Right hindlimb (tissue), 1 donor: Measurements from ENCODE around the gene TEF.

Source experiments
- DNase-seq: peaks from one replicate; pipeline ENCODE4 v3.0.0-alpha.2; 2018

TEF gene

DNA sequence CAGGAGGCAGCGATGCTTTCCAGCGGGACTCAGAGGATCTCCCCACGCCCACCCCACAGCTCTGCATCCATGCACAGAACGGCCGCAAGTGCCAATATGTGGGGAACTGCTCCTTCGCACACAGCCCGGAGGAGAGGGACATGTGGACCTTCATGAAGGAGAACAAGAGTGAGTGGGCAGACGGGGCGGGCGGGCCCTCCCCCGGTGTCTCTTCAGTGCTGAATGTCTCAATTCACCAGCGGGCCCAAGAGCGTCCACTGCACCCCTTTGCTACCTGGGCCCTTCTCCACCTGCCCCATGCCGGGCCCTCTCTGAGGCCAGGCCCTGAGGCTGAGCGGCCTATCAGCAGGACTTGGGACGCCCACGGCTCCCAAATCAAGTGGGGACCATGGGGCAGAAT is 25.8 kb upstream of the TEF start:
- no peak for DNase-seq

DNA sequence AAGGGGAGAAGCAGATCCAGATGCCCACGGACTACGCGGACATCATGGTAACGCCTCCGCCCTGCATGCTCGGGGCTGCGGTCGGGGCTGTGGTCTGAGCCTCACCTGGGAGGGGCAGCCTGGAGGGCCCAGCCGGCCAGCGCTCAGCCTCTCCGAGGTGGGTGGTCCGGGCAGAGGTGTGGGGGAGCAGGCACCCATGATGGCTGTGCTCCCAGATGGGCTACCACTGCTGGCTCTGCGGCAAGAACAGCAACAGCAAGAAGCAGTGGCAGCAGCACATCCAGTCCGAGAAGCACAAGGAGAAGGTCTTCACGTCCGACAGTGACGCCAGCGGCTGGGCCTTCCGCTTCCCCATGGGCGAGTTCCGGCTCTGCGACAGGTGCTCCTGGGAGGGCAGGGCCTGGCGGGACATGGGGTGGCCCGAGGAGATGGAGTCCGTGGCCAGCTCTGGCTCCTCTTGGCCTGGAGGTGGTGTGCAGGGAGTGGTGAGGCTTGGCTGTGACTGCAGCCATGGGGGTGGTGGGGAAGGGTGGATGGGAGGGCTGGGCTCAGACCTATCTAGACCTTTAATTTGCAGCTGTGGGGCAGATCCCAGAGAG is 25.2 kb upstream of the TEF start:
- no peak for DNase-seq

DNA sequence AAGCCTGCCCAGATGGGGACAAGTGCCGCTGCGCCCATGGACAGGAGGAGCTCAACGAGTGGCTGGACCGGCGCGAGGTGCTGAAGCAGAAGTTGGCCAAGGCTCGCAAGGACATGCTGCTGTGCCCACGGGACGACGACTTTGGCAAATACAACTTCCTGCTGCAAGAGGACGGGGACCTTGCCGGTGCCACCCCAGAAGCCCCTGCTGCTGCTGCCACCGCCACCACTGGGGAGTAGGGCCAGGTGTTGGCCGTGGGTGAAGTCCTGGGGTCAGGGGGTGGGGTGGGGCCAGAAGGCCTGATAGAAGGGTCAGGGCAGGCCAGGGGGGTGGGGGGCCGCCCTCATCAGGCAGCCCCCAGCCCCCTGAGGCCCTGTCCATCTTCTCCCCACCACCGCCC is 24.6 kb upstream of the TEF start:
- DNase-seq = no peak

DNA sequence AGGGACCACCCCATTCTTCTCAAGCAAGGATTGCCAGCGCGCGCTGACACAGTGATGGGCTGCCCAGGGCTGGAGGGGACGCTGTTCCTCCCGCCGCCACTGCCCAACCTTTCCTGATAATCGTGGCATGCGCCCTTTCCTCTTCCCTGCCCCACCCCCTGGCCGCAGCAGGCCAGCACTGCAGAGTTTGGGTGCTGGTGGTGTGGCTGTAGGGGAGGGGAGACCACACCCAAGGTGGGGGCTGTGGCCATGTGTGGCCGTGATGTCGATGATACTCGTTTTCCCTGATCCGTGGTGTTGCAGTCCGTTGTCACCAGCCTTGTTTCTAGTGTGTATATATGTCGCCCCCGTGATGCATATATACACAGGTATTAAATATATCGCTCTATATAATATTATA is 22.8 kb upstream of the TEF start:
- no peak for DNase-seq

DNA sequence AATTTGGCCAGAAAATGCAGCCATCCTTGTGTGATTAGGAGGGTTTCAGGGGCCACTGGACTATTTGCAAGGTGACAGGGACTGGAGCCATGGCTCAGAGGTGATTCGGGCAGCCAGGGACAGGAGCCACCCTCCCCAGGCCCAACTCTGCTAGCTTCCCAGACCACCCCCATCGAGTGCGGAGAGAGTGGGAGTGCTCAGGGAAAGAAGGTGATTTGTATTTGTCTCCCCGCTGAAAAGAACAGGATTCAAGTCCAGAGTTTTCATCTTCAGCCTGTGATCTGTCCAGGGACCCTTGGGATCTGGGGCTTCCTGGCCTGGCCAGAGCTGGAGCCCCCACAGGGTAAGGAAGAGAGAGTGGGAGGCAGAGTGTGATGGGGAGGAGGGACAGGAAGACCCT is 22.4 kb upstream of the TEF start:
- DNase-seq = no peak

DNA sequence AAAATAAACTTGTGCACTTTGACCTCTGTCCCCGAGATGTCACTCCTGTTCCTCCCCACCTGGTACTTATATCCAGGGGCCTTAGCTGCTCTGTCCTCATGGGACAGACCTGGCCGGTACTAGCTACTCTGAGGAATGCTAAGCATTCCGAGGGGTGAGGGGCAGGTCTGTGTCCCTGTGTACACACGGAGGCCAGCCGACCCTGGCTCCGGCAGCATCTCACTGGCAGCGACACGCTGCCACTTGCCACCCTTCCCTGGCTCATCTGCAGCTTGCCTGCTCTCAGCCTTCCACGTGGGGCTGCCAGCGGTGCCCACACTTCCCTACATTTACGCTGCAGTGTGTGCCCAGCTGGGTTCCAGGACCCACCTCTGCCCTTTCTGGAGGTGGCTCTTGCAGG is 21.6 kb upstream of the TEF start:
- no peak for DNase-seq

DNA sequence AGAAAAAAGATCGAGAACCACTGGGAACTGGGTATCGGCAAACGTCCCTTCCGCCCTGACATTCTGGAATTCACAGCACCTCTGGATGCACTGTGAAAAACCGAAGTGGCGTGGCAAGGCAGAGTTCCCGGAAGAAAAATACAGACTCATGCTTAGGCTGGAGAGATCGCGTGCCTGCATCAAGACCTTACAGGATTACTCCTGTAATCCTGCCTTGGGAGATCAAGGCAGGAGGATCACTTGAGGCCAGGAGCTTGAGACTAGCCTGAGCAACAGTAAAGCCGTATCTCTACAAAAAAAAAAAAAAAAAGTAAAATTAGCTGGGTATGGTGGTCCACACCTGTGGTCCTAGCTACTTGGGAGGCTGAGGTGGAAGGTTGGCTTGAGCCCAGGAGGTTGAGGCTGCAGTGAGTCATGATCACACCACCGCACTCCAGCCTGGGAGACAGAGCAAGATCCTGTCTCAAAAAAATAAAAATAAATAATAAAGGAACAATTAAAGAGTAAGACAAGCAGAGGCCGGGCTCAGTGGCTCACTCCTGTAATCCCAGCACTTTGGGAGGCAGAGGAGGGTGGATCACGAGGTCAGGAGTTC is 19.9 kb upstream of the TEF start:
- DNase-seq = no peak

DNA sequence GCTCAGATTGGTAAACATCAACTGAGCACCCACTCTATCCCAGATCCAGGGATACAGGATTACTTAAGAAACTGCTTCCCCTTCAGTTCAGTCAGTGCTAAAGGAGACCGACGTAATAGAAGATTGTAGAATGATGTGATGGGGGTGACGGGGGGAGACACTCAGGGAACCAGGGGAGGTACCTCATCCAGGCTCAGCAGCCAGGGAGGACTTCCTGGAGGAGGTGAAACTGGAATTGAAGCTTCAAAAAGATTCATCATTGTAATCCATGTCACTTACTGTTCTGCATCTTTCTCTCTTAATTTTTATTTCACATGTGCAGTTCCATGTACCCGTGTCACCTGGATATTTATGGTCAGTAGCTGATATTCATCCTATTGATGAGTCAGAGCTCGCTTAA is 19.1 kb upstream of the TEF start:
- DNase-seq = no peak

DNA sequence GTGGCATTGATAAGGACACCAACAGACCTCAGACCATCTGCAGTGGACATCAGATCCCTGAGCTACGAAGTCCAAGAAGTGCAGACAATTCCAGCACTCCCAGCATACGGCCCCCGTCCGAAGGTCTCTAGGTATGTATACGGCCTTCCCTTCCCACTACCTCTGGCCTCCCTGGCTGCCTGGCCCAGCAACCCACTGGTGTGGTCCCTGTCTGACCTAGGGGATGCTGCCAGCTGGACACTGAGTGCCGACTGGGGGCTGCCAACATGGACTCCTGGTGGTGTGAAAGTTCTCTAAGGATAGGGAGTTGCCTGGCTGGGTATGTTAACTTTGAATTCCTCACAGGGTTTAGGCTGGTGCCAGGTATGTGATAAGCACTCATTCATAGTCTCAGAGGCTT is 17.5 kb upstream of the TEF start:
- no peak for DNase-seq

DNA sequence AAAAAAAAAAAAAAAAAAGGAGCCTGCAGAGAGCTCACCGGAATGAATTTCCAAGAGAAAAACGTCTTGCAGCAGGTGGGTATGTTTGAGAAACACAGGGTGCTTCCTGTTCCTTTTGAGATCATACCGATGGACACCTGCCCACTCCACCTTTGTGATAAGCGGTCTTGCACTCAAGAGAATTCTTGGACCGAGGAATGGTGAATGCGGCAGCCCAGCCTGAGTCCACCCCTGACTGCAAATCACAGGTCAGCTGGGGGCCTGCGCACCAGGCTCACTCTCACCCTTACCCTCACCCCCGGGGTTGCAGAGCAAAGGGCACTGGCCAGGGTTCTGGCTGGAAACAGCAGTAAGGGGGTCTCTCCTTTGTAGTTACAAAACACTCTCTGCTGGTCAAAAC is 16.8 kb upstream of the TEF start:
- DNase-seq = no peak

DNA sequence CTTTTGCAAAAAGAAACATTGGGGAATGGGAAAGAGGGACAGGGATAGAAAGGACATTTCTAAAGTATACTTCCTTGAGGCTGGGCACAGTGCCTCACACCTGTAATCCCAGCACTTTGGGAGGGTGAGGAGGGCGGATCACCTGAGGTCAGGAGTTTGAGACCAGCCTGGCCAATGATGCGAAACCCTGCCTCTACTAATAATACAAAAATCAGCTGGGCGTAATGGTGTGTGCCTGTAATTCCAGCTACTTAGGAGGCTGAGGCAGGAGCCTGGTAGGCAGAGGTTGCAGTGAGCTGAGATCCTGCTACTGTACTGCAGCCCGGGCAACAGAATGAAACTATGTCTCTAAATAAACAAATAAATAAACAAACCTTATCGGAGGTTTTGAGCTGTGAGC is 16.3 kb upstream of the TEF start:
- DNase-seq = no peak

DNA sequence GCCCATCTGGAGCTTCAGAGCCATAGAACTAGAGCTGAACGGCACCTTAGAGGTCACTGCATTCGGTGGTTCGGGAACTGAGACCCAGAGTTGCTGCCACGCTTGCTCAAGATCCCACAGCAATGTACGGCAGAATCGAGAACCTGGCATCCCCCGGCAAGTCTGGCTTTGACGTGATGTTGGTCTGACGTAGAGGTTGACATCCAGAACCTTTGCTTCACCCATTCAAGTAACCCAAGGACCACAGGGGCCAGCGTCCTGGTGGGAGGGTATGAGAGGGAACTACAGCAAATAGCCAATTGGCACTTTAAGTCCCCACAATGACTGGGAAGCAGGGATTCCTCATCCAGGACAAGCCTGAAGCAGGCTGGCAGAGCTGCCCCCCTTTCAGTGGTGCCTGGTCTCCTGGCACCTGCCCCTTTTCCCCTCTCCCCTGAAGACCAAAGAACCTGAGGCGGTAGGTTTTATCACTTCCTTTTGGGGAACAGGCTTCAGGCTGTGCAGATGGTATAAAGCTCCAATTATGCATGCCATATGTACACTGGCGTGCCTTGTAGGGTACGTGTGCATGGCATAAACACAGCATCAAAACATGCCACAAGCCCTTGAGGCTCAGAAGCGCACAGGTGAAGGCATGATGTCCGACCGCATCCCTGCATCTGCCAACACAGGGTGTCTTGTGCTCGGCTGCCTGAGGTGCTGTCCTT is 15.3 kb upstream of the TEF start:
- DNase-seq = no peak

DNA sequence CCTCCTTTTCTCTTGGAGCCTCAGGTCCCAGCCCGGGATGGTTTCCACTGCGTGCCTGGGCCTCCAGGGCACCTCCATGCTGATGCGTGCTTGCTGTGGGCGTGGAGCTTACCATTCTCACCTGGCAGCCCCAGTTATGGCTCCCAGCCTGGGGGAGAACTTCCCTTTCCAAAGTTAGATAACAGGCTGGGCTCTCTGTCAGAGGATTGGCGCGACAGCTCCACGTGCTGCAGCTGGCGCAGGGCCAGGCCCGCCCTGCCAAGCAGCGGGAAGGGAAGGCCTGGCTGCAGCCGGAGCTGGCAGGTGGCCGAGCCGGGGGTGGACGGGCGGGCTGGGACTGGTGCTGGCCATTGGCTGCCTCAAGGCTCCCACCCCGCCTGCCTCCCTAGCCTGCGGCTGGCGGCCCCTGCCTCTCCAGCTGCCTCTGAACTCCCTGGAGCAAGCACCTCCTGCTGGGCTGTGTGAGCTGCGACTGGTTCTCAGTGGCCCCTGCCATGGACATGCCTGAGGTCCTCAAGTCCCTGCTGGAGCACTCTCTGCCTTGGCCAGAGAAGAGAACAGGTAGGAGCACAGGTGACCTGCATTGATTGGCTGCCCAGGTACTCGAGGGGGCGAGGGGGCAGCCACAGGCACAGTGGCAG is 14.6 kb upstream of the TEF start:
- peak; percentile 97 for DNase-seq

DNA sequence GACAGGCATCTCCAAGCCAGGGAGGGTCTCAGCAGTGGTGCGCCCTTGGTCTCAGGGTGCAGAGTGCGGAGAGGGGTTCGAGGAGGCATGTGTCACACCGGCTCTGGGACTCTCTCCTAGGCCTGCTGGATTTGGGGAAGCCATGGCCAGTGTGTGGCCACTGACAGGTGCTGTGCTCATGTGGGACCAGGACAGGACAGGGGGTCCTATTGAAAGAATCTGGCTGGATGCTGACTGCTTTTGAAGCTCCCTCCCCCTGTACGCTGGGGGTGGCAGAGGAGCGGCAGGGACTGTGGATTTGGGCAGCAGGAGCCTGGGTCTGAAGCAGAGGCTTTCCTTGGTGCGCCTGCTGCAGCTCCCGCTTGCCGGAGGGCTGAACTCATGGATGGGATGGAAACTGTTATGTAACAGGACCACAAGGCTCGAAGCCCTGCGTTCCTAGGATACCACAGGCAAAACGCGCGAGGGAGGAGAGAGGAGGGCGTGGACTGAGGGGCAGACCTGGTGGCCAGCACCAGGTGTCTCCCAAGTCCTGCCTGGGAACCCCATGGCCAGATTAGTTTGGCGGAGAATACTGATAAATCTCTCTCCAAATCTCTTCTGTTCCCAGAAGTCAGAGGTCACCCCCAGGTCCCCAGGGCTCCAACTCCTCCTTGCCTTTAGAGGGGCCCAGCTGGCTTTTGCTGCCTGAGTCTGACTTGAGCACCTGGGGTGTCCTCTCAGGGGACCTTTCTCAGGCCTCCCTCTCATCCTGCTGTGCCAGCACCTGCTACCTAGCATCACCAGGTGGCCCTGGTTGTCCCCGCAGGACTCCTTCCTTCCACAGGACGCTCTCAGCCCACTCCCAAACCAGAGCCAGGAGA is 13.8 kb upstream of the TEF start:
- peak; percentile 52 for DNase-seq

DNA sequence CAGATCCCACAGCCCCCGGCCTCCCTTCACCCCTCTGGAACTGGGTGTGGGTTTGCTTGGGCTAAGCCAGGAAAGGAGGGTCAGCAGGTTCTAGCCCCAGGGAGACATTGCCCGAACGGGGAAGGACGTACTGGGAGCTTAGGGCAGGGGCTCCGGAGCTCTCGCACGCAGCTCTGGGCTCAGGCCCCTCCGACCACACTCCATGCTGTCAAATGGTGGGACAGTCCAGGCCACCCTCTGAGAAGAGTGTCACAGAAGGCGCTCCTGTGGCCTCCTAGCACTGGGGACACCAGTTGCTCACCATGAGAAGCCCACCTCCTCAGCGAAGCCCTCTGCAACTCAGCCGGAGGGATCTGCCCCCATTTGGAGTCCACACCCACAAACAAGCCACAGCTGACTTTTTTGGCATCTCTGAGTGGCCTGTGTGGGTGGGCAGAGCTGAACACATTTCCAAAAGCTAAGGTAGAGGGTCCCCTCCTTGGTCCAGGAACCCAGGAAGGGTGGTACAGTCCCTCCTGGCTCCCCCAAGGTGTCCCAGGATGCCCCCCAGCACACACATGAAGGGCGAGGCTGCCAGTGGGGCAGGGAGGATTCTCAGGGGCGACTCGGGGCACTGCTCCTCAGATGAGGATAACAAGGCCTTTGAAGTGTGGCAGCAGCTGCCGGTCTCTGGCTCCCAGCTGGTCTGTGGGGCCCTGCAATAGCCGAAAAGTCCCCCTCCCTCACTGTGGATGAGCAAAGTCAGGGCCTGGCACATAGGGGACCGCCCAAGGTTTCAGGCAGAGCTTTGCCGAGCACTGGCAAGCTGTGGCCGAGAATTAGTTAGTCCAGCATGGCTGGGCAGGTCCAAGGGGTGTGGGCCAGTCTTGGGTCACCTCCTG is 13.0 kb upstream of the TEF start:
- peak; percentile 75 for DNase-seq

DNA sequence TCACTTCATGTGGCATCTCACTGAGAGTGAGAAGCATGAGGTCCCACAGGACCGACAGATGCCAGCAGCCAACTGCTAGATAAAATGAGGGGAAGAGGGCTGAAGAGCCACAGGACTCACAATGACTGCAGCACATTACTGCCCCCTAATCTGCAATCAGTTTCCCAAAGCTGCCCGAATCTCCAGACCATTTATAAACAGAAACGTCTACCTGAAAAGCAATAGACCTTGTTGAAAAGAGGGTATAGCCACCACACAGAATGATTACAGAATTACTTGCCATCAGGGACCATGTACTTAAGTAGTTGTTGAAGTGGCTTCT is 12.4 kb upstream of the TEF start:
- DNase-seq = no peak

DNA sequence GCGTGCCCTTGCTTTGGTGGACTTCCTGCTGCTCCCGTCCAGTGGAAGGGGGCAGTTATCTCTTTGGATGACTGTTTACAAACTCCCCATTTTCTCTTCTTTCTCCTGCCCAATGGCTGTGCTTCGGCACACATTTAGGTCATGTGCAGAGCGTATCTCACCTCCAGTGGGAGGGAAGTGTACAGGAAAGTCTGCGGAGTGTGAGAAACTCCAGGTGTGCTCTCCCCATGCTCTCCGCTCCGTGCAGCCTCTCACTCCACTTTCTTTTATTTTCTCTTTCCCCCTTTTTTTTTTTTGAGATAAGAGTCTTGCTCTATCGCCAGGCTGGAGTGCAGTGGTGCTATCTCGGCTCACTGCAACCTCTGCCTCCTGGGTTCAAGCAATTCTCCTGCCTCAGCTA is 11.9 kb upstream of the TEF start:
- no peak for DNase-seq

DNA sequence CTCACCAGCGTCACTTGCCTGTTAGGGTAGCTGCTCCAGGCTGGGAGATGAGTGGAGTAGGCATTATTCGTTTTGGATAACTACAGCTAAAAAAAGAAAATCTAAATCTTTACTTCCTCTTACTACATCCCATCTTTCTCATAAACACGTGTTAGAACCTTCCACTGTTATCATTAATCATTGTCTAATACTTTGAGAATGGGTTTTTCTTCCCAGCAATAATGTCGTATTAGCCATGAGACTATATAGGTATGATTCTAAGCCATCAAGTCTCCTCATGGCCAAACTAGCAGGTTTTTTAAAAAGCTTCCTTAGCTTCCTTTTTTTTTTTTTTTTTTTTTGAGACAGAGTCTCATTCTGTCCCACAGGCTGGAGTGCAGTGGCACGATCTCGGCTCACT is 3.9 kb upstream of the TEF start:
- DNase-seq = no peak

DNA sequence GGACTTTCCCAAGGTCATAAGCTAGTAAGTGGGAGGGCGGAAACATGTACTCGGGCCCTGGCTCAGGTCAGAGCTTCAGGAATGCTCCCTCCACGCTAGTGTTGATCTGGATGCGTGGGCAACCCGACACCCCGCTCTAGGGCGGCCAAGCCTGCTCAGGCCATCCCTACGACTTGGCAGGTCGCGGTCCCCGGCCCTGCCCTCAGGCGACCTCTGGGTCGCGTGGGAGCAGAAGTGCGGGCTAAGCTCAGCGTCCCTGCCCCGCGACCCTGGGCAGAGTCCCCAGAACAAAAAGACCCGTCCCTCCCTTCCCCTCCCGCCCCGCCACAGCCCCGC is 781 bp upstream of the TEF start:
- DNase-seq = no peak

DNA sequence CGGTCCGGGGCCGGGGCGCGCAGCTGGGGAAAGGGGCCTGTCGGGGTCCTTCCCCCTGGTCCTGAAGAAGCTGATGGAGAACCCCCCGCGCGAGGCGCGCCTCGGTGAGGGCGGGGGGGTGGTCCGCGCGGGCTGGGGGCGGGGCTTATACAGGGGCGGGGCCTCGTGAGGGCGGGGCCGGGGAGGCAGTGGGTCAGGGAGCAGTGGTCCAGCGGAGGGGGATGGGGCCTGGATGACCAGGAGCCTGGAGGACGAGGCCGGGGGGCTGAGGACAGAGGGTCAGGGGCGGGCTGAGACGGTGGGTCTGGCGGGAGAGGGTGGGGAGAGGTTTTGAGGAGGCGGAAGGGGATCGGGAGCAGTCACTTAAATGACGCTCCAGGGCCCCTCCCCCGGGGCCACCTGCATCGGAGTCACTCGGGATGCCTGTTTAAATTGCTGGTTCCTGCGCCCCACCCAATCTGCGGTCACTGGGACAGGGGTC is 396 bp downstream of the TEF start:
- DNase-seq = no peak

DNA sequence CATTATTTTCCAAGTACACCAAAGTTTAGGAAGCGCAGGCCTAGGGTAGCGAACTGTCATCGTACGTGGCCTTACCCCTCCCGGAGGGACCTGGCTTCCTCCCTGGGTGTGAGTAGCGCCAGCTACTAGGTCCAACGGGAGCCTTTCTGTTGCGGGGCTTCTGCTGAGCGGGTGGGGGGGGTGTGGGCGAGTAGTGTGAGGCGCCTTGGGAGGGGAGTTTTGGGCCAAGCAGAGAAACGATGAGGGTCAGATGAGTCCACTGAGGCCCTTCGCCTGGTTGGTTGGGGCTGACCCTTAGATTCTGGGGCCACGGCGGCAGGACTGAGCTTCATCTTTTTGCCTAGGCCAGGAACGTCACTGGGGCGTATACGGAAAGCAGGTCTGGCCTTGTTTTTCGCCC is 868 bp downstream of the TEF start:
- DNase-seq = no peak

DNA sequence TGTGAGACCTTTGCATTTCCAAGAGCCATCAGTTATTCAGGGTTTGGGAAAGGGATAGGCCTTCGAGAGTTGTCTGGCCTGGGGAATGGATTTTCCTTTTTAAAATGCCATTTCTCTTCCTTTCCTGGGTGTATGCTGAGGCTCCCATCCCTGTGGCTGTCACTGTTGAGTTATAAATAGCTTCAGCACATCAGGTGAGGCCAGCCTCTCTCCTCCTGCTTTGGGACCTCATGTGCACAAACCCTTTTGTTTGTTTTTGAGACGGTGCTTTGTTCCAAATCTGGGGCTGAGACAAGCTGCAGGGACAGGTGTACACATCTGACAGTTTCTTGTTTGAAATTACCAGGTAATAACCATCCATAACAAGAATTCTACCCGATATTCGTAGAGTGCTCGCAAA is 1.3 kb downstream of the TEF start:
- DNase-seq = no peak
